GM12872 (cell line): Measurements from ENCODE around the gene CHRM3.

ENCODE experiments used
- CTCF ChIP-seq: IDR thresholded peaks from 3 replicates; pipeline ENCODE4 v1.5.1; 2011; ENCODE audit warnings: low read depth, mild to moderate bottlenecking, low read length, moderate library complexity; ENCODE audit not compliant: insufficient read depth

CHRM3 gene

GRCh38 chr1:239357867-239358266 is 28.5 kb upstream of the CHRM3 start:
- no peak for TF ChIP-seq CTCF

- TF ChIP-seq CTCF, result no peak
These were observed 25.0 kb upstream of the CHRM3 start for GRCh38 chr1:239361403-239361802.

- no peak for TF ChIP-seq CTCF
These were observed 22.4 kb upstream of the CHRM3 start for GRCh38 chr1:239363930-239364329.

GRCh38 chr1:239367196-239367810 is 19.1 kb upstream of the CHRM3 start:
- TF ChIP-seq CTCF, result no peak

- TF ChIP-seq CTCF, result no peak
These were observed 17.8 kb upstream of the CHRM3 start for GRCh38 chr1:239368436-239369109.

- TF ChIP-seq CTCF, result no peak
These were observed 3.7 kb upstream of the CHRM3 start for GRCh38 chr1:239382666-239383065.

GRCh38 chr1:239383714-239384113 is 2.7 kb upstream of the CHRM3 start:
- TF ChIP-seq CTCF, result no peak
